Measurements from ENCODE around the gene TPR.

- TF ChIP-seq CTCF (IDR thresholded peaks at IDR 0.05) (no peak), ZFX (IDR thresholded peaks at IDR 0.05; ENCODE audit: borderline replicate concordance) (no peak)
These were observed 72.6 kb downstream of the TPR start for GRCh38 chr1:186302381-186302920.
